Esophagus squamous epithelium (tissue), 4 donors: ENCODE measurements around the gene ATXN1.

Experiments used
- POLR2A ChIP-seq, 4 donors: fragments of 450-650 bp; IDR thresholded peaks; one replicate each; pipeline ENCODE4 v1.6.1; 2017; ENCODE audit warnings: antibody characterized with exemption in 4 of 4, mild to moderate bottlenecking in 4 of 4, moderate library complexity in 3 of 4
- TF ChIP-seq, protein P1 (sequence below), 6 experiments: fragments of 450-650 bp in 4 of 6; fragments of 200-600 bp in 2 of 6; sonication (generic) in 2 of 6; IDR thresholded peaks; one replicate each; pipeline ENCODE4 v1.5.1; 2016 to 2019; ENCODE audit warnings: antibody characterized with exemption in 6 of 6, mild to moderate bottlenecking in 4 of 6, moderate library complexity in 4 of 6

DNA sequence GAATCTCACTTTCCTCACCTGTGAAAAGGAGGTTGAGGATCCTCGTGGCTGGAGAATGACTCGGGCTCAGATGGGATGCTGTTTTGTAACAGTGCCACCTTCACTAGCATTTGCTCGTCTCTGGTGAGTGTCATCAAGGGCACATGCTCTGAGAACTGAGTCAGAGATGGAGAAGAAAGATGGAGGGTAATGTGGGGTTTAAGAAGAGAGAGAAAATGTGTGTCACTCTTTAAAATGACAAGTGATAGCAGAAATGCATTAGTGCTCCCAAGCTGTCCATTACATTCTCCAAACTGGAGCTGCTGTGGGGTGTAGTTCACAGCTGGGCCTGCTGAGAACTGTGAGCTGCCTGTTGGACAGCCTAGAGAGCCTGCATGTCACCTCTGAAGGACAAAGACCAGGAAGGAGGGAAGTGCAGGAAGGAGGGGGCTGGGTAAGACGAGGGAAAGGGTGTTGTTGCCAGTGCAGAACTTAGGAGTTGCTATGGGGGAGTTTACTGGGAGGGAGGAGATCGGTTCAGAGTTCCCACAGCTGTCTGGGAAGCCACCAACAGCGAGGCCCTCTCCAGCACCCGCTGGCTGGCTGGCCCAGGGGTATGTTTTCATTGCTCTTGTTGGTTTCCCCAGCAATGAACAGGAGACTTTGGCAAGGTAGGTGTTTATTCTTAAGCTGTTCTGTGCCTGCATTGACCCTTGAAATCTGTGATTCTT lies 503.1 kb downstream of the ATXN1 start:
- TF ChIP-seq POLR2A (IDR thresholded peaks at IDR 0.05) = no peak
- TF ChIP-seq, protein P1, sequence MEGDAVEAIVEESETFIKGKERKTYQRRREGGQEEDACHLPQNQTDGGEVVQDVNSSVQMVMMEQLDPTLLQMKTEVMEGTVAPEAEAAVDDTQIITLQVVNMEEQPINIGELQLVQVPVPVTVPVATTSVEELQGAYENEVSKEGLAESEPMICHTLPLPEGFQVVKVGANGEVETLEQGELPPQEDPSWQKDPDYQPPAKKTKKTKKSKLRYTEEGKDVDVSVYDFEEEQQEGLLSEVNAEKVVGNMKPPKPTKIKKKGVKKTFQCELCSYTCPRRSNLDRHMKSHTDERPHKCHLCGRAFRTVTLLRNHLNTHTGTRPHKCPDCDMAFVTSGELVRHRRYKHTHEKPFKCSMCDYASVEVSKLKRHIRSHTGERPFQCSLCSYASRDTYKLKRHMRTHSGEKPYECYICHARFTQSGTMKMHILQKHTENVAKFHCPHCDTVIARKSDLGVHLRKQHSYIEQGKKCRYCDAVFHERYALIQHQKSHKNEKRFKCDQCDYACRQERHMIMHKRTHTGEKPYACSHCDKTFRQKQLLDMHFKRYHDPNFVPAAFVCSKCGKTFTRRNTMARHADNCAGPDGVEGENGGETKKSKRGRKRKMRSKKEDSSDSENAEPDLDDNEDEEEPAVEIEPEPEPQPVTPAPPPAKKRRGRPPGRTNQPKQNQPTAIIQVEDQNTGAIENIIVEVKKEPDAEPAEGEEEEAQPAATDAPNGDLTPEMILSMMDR (IDR thresholded peaks at IDR 0.05) = no peak
